ENCODE results near the gene FAM78A. TPM values are rescaled to one million over a fixed set of nuclear protein-coding genes. Genes with fewer than 3 reads are reported as not detected.

Gene FAM78A
- total and polyA plus RNA-seq, 7 donors: 4.3 to 17.6 (median 11.5) TPM

- intact Hi-C loops (cut with DNase I): no loop called here
- Histone ChIP-seq H3K4me1 (peaks cover 12% of the 10 kb centered on the region), H3K36me3 (ENCODE audit: insufficient read depth in 1 of 2, low read depth in 1 of 2) (peaks cover 0 to 7% of the 10 kb centered on the region in 2 donors), H3K27ac (peak overlapping the region; percentile 83), H3K27me3 (ENCODE audit: insufficient read depth in 3 of 3, low read length in 2 of 3) (no peaks in the 10 kb centered on the region), H3K4me3 (no peak overlapping the region), H3K9me3 (no peaks in the 10 kb centered on the region)
- DNase-seq: peak; percentile 60 to 76
- 12 to 15% (median 14%) methylated on average over 20 of the region's 20 CpGs for WGBS, 3 donors
- TF ChIP-seq, protein P1, sequence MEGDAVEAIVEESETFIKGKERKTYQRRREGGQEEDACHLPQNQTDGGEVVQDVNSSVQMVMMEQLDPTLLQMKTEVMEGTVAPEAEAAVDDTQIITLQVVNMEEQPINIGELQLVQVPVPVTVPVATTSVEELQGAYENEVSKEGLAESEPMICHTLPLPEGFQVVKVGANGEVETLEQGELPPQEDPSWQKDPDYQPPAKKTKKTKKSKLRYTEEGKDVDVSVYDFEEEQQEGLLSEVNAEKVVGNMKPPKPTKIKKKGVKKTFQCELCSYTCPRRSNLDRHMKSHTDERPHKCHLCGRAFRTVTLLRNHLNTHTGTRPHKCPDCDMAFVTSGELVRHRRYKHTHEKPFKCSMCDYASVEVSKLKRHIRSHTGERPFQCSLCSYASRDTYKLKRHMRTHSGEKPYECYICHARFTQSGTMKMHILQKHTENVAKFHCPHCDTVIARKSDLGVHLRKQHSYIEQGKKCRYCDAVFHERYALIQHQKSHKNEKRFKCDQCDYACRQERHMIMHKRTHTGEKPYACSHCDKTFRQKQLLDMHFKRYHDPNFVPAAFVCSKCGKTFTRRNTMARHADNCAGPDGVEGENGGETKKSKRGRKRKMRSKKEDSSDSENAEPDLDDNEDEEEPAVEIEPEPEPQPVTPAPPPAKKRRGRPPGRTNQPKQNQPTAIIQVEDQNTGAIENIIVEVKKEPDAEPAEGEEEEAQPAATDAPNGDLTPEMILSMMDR (IDR thresholded peaks at IDR 0.05): no peak
- peak; percentile 57 to 72 (median 62) for ATAC-seq
Observed at GRCh38 chr9:131310833-131311554, 34.7 kb upstream of the FAM78A start.

- Histone ChIP-seq H3K4me3 (no peak overlapping the region), H3K36me3 (ENCODE audit: insufficient read depth in 1 of 2, low read depth in 1 of 2) (peaks cover 0 to 7% of the 10 kb centered on the region in 2 donors), H3K9me3 (no peaks in the 10 kb centered on the region), H3K27ac (peak overlapping the region; percentile 83), H3K27me3 (ENCODE audit: insufficient read depth in 3 of 3, low read length in 2 of 3) (no peaks in the 10 kb centered on the region), H3K4me1 (peaks cover 12% of the 10 kb centered on the region)
- peak in 1 of 4 donors; percentile 2 for ATAC-seq
- intact Hi-C loops (cut with DNase I): no loop called here
- TF ChIP-seq, protein P1 (IDR thresholded peaks at IDR 0.05): no peak
- 71 to 82% (median 73%) methylated on average over 18 of the region's 18 CpGs for WGBS, 3 donors
- DNase-seq: no peak
Observed at GRCh38 chr9:131309530-131310276, 33.4 kb upstream of the FAM78A start.

DNA sequence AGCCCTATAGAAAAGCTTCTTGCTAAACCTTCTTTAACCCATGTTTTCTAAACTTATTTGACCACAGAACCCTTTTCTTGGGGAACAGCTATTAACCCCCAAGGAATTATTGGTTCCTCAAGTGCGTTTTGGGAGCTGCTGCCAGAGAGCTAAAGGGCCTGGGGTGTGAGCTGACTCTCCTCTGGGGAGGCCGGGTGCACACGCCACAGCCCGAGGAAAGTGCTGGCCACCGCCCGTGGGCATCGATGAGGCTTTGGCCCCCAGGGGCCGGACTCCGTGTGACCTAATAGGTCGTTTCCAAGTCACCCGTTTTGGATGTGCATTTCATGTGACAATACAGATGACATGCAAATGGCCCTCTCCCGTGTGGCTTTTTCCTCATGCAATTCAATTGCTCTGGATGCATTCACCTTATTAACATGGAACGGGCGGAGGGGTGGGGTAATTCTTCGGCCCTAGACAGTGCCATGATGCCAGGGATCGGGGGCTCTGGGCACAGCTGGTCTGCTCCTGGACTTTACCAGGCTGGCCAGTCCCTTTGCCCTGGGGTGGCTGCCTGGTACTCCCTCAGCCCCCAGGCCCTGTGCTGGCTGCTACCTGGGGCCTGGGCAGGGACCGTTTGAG, 32.7 kb upstream of the FAM78A start:
- TF ChIP-seq, protein P1 (IDR thresholded peaks at IDR 0.05): no peak
- DNase-seq (no peak), ATAC-seq (peak in 1 of 4 donors; percentile 5)
- WGBS, 3 donors: 47 to 77% (median 52%) methylated on average over 17 of the region's 17 CpGs
- H3K27ac ChIP-seq: peak overlapping the region; percentile 66
- intact Hi-C loops (cut with DNase I): no loop called here
- no peak overlapping the region for H3K4me3 ChIP-seq
- peaks cover 12% of the 10 kb centered on the region for H3K4me1 ChIP-seq
- no peaks in the 10 kb centered on the region for H3K27me3 ChIP-seq (ENCODE audit: insufficient read depth in 3 of 3, low read length in 2 of 3)
- H3K36me3 ChIP-seq (ENCODE audit: insufficient read depth in 1 of 2, low read depth in 1 of 2): peaks cover 0 to 7% of the 10 kb centered on the region in 2 donors
- H3K9me3 ChIP-seq: no peaks in the 10 kb centered on the region

DNA sequence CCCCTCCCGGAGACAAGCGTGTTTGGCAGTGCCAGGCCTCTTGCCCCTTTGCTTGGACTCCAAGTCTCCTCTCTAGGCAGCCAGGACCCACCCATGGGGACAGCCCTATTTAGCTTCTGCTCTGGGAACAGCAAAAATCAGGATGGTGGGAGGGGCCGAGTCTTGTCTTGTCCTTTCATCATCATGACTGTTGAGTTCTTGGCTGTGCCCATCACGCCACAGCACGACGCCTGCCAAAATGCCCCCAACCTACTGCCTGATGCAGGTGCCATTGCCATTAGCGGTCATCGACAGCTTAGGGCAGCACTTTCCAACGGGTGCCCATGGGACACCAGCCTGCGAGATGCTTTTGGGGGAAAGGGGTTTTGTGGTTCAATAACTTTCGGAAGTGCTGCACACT, 32.1 kb upstream of the FAM78A start:
- peak overlapping the region; percentile 66 for H3K27ac ChIP-seq
- ATAC-seq: peak in 3 of 4 donors; percentile 9 to 36 (median 29)

More for the DNA sequence above, 32.1 kb upstream of the FAM78A start:
- 49 to 72% (median 55%) methylated on average over 11 of the region's 11 CpGs for WGBS, 3 donors
- no peak for DNase-seq
- H3K36me3 ChIP-seq (ENCODE audit: insufficient read depth in 1 of 2, low read depth in 1 of 2): peaks cover 0 to 7% of the 10 kb centered on the region in 2 donors
- H3K9me3 ChIP-seq: no peaks in the 10 kb centered on the region
- peaks cover 15% of the 10 kb centered on the region for H3K4me1 ChIP-seq
- TF ChIP-seq, protein P1 (IDR thresholded peaks at IDR 0.05): no peak
- no peaks in the 10 kb centered on the region for H3K27me3 ChIP-seq (ENCODE audit: insufficient read depth in 3 of 3, low read length in 2 of 3)
- intact Hi-C loops (cut with DNase I): no loop called here
- H3K4me3 ChIP-seq: no peak overlapping the region

Measured in psoas muscle (tissue), 8 donors.